ENCODE data around the gene FIGN.

Gene FIGN

GRCh38 chr2:163717993-163718680 lies 17.7 kb downstream of the FIGN start:
- no peak for FAIRE-seq
- no peak for DNase-seq (ENCODE audit: insufficient read length)
- no peak for TF ChIP-seq POLR2A (IDR thresholded peaks at IDR 0.05; ENCODE audit: low read depth, low read length)
- TF ChIP-seq POLR2AphosphoS5 (IDR thresholded peaks at IDR 0.05; ENCODE audit: low read depth, low read length) = no peak
- TF ChIP-seq TAF1 (IDR thresholded peaks at IDR 0.05; ENCODE audit: borderline replicate concordance, low read depth, low read length) = no peak

DNA sequence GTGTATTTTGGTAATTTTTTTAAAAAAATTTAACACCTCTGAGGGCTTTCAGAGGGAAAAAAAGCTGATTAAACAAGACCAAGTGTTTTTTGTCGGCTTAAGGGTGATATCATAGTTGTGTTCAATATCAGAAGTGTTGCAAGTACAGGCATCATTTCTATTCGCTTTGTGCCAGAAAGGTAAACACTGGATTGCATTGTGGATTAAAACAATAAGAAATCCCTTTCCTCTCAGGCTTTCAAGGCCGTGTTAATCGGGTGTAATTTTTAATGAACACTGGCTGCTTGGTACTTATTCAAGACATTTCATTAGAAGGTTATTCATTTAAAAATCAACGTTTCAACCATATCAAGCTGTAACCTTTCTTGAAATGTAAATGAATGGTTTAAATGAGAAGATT lies 18.3 kb downstream of the FIGN start:
- DNase-seq (ENCODE audit: insufficient read length) (no peak), FAIRE-seq (no peak)
- TF ChIP-seq TAF1 (IDR thresholded peaks at IDR 0.05; ENCODE audit: borderline replicate concordance, low read depth, low read length) (no peak), POLR2A (IDR thresholded peaks at IDR 0.05; ENCODE audit: low read depth, low read length) (no peak), POLR2AphosphoS5 (IDR thresholded peaks at IDR 0.05; ENCODE audit: low read depth, low read length) (no peak)

DNA sequence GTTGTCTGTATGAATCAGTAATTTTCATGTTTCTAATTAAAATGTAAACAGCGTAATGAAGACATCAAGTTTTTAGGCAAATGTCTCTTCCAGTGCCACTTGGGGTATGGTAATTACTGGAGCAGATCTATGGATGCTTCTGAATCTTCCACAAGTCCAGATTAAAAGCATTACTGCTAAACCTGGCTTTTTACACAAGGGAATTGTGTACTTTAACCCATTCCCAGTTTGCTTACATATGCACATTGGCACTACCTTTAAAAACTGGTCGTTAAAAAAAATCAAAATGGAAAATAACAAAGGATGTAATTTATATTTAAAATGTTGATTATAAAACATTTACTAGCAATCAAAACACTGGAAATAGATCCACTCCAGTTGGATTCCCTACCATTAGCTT lies 19.7 kb downstream of the FIGN start:
- DNase-seq (ENCODE audit: insufficient read length) (no peak), FAIRE-seq (no peak)
- TF ChIP-seq POLR2AphosphoS5 (IDR thresholded peaks at IDR 0.05; ENCODE audit: low read depth, low read length) = no peak
- no peak for TF ChIP-seq POLR2A (IDR thresholded peaks at IDR 0.05; ENCODE audit: low read depth, low read length)
- TF ChIP-seq TAF1 (IDR thresholded peaks at IDR 0.05; ENCODE audit: borderline replicate concordance, low read depth, low read length) = no peak

DNA sequence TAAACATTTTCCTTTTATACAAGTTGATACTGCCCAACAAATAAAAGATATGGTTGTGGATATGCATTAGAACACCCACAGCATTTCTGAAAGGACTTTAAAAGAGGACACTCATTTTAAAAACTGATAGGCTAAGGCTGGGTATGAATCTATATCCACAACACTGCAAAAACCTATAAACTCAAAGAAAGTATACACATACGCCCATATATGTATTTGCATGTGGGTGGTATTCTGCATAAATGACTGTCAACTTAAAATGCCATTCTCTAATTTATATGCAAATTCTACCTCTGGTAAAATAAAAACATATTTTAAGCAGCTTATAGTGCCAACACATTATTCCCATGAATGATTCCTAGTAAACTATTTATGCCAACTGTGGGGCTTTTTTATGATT lies 20.1 kb downstream of the FIGN start:
- TF ChIP-seq POLR2AphosphoS5 (IDR thresholded peaks at IDR 0.05; ENCODE audit: low read depth, low read length) (no peak), TAF1 (IDR thresholded peaks at IDR 0.05; ENCODE audit: borderline replicate concordance, low read depth, low read length) (no peak), POLR2A (IDR thresholded peaks at IDR 0.05; ENCODE audit: low read depth, low read length) (no peak)
- FAIRE-seq (no peak), DNase-seq (ENCODE audit: insufficient read length) (no peak)

- no peak for TF ChIP-seq POLR2AphosphoS5 (IDR thresholded peaks at IDR 0.05; ENCODE audit: low read depth, low read length)
- TF ChIP-seq POLR2A (IDR thresholded peaks at IDR 0.05; ENCODE audit: low read depth, low read length) = no peak
- TF ChIP-seq TAF1 (IDR thresholded peaks at IDR 0.05; ENCODE audit: borderline replicate concordance, low read depth, low read length) = no peak
- DNase-seq (ENCODE audit: insufficient read length) (no peak), FAIRE-seq (no peak)
These were observed 20.6 kb downstream of the FIGN start for GRCh38 chr2:163715199-163715598.

DNA sequence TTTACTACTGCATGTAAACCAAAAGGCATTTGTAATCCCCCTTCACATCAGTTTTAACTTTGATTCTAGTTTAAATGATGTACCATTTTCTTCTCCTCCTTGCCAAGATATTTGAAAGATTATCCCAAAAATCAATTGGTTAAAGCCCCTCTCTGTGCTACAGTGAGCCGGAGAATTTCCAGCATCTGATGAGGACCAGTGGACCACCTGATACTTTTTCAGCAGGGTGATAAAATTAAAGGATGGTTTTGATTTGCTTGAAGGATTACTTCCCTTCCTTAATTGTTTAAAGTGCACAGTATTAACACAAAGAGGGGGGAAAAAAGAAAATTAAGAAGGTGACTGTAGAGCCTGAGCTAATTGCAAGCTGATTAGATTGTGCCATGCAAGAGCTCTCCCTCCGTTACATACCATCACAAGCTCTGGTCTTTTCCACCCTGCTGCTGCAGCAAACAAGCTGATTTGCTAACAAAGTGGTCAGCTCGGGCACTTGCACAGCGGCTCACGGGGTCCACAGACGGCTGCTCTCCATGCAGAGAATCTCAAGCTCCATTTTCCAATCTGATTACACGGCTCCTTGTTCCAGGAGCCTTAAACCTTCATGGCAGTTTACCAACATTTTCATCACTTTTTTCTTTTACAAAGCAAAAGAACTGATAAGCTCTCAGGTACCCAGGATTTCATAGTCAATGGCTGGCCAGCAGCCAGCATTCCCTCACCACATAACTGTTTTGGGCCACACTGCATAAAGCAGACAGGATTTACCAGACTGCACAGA lies 22.1 kb downstream of the FIGN start:
- FAIRE-seq (no peak), DNase-seq (ENCODE audit: insufficient read length) (no peak)
- no peak for TF ChIP-seq POLR2A (IDR thresholded peaks at IDR 0.05; ENCODE audit: low read depth, low read length)

- no peak for DNase-seq (ENCODE audit: insufficient read length)
- no peak for TF ChIP-seq TAF1 (IDR thresholded peaks at IDR 0.05; ENCODE audit: borderline replicate concordance, low read depth, low read length)
- FAIRE-seq = no peak
These were observed 24.1 kb downstream of the FIGN start for GRCh38 chr2:163711699-163712098.

- TF ChIP-seq TAF1 (IDR thresholded peaks at IDR 0.05; ENCODE audit: borderline replicate concordance, low read depth, low read length) = no peak
- no peak for TF ChIP-seq POLR2AphosphoS5 (IDR thresholded peaks at IDR 0.05; ENCODE audit: low read depth, low read length)
- TF ChIP-seq POLR2A (IDR thresholded peaks at IDR 0.05; ENCODE audit: low read depth, low read length) = no peak
- no peak for DNase-seq (ENCODE audit: insufficient read length)
- no peak for FAIRE-seq
These were observed 24.6 kb downstream of the FIGN start for GRCh38 chr2:163711258-163711657.

DNA sequence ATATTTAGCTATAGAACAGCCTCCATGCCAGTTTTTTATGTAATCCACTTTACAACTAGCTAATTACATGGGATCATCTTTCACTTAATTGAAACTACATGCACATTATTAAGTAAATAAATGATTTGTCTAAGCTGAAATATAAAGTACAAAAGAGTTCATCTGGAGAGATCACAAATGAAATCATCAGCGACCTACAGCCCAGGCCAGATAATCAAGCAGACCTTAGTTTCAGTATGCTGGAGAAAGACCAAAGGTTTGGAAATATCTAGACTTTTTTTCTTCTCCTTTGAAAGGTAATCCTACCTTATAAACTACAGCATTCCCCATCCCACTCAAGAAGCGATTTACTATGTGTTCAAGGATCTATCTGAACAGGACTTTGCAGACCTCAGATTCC lies 26.5 kb downstream of the FIGN start:
- TF ChIP-seq POLR2AphosphoS5 (IDR thresholded peaks at IDR 0.05; ENCODE audit: low read depth, low read length) = no peak
- no peak for TF ChIP-seq POLR2A (IDR thresholded peaks at IDR 0.05; ENCODE audit: low read depth, low read length)
- TF ChIP-seq TAF1 (IDR thresholded peaks at IDR 0.05; ENCODE audit: borderline replicate concordance, low read depth, low read length) = no peak
- FAIRE-seq = no peak
- no peak for DNase-seq (ENCODE audit: insufficient read length)

DNA sequence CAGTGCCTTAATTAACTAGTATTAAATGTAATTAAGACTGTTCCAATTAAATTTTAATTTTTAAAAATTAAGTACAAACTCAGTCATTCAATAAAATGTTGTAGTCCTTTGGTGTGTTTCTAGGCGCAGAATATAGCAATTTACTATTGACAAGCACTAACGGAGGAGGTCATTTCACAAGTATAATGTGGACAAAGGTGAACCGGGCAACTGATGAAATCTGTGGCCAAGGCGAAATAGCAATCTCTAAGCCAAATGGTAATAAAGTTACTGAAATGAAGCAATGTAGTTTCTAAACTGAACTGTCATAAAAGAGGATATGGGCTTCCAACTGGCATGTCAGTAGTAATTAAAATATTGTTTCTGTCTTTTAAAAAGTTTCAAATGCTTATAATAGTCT lies 27.5 kb downstream of the FIGN start:
- DNase-seq (ENCODE audit: insufficient read length) (no peak), FAIRE-seq (no peak)
- no peak for TF ChIP-seq POLR2A (IDR thresholded peaks at IDR 0.05; ENCODE audit: low read depth, low read length)
- TF ChIP-seq POLR2AphosphoS5 (IDR thresholded peaks at IDR 0.05; ENCODE audit: low read depth, low read length) = no peak
- TF ChIP-seq TAF1 (IDR thresholded peaks at IDR 0.05; ENCODE audit: borderline replicate concordance, low read depth, low read length) = no peak

DNA sequence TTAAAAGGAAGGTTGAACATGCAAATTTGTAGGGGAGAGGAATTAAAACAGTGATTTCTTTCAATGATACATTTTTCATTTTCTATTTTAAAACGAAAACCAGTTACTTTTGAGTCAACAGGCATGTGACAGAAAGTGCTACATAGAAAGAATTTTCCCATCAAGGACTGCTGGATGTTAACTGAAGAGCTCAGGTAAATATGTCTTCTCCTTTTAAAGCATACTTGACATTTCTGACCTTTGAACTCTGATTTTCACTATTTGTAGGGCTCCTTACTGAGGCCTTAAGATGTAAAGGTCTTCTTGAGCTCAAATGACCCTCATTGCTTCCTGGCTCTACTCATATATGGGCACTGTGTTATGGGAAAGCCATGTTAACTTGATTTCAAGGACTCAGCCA lies 32.4 kb downstream of the FIGN start:
- FAIRE-seq (no peak), DNase-seq (ENCODE audit: insufficient read length) (no peak)
- no peak for TF ChIP-seq TAF1 (IDR thresholded peaks at IDR 0.05; ENCODE audit: borderline replicate concordance, low read depth, low read length)
- TF ChIP-seq POLR2AphosphoS5 (IDR thresholded peaks at IDR 0.05; ENCODE audit: low read depth, low read length) = no peak
- TF ChIP-seq POLR2A (IDR thresholded peaks at IDR 0.05; ENCODE audit: low read depth, low read length) = no peak

- DNase-seq (ENCODE audit: insufficient read length) = no peak
- no peak for FAIRE-seq
- TF ChIP-seq POLR2AphosphoS5 (IDR thresholded peaks at IDR 0.05; ENCODE audit: low read depth, low read length) (no peak), TAF1 (IDR thresholded peaks at IDR 0.05; ENCODE audit: borderline replicate concordance, low read depth, low read length) (no peak)
These were observed 34.2 kb downstream of the FIGN start for GRCh38 chr2:163701399-163702195.

All from GM12892 (cell line).